ENCODE data around the gene PPFIA2. TPM values are rescaled to one million over a fixed set of nuclear protein-coding genes. Genes with fewer than 3 reads are reported as not detected.

The PPFIA2 gene
- polyA plus RNA-seq, 1 donor, result 1.3 TPM

DNA sequence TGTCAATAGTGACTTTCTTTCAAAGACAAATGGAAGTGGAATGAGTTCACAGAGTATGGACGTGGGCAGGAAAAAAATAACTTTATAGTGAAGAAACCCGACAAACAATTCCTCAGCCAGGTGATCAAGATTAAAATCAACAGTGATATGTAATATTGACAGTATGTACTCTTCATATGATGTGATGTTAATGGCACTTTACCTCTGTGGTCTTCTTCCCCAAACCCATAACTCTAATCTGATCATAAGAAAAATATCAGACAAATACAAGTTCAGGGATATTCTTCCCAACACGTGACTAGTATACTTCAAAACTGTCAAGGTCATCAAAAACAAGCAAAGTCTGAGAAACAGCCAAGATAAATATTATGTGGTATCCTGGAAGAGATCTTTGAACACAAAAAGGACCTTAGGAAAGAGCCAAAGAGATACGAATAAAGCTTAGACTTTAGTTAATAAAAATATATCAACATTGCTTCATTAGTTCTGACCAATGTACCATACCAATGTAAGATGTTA, 215.5 kb downstream of the PPFIA2 start:
- no peak for DNase-seq

DNA sequence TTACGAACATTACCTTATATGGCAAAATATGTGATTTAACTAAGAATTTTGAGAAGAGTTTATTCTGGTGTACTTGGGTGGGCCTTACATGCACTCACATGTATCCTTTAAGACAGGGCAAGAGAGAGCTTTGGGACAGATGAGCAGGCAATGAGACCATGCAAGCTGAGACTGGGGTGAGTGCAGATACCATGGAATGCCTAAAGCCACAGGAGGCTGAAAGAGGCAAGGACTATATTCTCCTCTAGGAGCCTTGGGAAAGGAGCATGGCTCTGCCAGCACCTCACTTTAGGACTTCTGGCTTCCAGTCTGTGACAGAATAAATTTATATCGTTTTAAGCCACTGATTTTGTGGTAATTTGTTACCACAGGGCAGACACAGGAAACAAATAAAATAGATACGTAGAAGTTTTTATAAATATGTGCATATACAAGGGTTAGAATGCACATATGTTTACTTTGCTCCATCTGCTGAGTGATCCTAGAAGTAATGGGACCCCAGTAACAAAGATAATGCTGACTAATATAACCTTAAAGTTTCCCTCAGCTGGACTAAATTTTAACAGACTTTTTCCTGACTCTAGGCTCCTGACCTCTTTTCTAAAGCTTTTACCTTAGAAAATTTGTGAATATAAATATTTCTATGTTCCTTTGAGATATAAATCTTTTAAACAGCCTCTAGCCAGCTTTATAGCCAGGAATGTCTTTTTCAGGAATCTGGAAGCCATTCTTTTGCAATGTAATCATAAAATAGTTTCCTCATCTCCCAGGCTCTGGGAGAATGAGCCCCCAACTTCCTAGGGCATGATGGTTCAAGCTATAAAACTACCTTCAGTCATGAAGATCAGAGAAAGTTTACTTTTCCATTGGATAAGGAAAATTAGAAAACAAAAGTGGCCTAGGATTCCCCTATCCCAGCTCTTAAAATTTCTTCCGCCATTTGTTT, 216.8 kb downstream of the PPFIA2 start:
- DNase-seq, result no peak

DNA sequence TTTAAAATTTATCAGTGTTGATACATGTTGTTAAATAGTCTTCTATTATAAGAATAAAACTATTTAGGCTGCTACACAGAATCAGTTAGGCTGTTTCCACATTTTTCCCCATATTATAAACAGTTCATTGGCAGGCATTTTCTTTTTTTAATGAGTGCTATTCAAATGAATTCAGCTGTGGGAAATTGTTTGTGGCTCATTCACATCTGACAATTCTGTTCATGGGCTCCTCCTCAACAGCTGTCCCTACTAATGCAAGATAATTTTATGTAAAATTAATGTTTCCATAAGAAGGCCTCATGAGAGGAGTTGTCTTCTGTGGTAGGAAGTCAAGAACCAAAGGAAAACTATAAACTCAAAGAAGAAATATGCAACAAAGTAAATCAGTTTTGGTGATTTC, 218.0 kb downstream of the PPFIA2 start:
- no peak for DNase-seq

DNA sequence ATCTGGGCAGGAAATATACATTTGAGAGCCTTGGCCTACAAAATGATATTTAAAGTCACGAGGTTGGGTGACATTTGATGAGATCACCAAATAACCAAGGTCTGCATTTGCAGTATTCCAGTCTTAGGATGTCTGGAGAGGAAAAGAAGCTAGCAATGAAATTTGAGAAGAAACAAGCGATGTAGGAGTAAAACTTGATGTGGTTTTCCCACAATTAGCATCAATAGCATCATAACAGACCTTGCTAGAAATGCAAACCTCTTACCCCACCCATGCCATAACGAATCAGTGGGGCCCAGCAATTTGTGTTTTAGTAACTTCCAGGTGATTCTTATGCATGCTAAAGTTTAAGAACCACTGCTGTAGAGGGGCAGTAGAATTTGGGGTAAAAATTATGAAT, 219.9 kb downstream of the PPFIA2 start:
- DNase-seq, result no peak

DNA sequence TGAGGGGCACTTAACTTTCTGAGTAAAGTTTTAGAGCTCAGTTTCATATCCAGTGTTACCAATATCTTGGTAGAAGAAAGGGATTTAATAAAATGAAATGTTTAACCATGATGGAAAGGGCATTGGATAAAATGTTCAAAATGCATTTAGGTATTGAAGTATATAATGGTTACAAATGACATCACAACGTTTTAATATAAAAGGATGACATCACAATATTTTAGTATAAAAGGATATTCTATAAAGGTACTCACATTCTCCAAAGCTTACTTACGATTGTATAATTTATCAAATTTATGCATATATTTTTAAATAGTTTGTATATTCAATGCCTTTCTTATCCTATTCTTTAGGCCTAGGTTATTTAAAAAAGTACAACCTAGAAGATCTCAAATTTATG, 226.1 kb downstream of the PPFIA2 start:
- no peak for DNase-seq

DNA sequence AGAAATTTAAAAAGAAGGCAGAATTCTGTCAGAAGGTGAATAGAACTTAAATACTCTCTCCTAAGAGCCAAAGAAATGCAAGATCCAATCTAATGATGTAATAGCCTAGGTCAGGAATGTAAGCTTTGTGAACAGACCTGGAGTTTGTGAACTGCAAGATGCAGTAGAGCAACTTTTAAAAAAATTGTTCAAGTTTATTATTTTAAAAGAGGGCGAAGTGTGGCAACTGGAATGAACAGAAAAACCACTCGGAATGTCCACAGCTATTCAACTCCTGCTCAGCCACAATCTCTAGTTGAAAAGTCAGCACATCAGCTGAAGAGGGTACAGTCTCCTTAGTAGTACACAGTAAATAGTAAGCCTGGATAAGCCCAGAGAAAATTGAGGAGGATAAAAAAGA, 228.8 kb downstream of the PPFIA2 start:
- DNase-seq, result no peak

- DNase-seq, result no peak
Observed at GRCh38 chr12:81520064-81520945, 238.8 kb downstream of the PPFIA2 start.

- no peak for DNase-seq
Observed at GRCh38 chr12:81518638-81519037, 240.5 kb downstream of the PPFIA2 start.

DNA sequence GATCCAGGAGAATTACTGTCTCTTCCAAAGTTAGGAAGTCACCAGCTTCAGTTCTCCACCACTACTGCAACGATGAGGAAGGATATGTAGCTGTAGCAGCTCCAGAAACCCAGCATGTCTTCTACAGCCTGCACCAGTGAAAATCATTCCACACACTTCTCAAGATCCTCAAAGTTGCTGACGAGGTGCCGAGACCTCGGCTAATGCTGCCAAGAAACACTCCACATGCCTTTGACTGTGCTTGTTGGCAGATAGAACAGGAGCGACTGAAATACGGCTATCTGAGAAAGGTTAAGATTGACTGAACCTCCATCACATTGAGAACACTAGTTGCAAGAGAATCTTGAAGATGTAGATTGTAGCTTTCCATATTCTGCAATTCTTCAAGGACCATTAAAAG, 241.9 kb downstream of the PPFIA2 start:
- DNase-seq, result no peak

DNA sequence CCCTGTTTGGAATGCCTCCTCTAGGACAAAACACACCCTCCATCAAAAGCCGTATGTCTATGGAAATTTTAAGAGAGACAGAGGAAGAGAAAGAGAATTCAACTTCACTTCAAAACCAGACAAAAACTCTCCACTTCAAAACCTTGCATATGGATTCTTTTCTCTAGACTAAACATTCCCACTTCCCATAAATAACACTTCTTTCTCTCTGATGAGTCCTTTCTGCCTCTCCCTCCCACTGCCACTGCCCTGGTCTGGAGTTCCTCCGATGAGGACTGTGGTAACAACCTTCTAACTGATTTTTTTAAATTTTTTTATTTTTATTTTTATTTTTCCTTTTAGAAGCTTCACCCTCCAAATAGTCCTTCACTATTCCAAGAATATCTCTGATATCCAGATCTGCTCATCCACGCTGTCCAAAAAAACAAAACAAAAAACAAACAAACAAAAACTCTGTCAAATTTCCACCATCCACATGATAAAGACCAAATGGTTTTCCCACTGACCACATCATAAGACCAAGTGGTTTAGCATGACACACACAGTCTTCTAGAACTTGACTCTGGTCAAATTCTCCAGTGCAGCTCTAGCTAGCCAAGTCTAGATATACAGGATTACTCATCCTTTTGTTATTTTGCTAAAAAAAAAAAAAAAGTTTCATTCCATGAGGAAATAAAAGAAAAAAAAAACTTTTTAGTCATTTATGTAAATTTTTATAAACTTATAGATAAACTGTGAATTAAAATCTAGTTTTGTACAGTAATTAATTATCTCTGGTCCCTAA, 256.0 kb downstream of the PPFIA2 start:
- DNase-seq, result no peak

- no peak for DNase-seq
Observed at GRCh38 chr12:81500788-81501187, 258.4 kb downstream of the PPFIA2 start.

DNA sequence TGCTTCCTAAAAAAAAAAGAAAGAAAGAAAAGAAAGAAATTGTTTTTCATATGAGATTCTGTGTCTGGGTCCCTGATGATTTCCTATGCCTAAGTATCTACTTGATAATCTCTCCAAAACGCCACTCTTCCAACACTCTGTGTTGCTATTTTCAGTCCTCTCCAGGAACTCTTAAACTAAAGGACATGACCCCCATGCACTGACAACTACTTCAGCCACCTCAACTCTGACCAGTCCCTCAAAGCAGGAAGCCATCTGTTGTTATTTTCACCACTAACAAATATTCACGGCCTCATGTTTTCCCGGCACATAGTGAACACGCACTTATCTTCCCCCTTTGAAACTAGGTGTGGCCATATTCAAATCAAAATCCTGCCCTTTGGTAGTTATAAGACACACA, 259.3 kb downstream of the PPFIA2 start:
- DNase-seq, result no peak

GRCh38 chr12:81492131-81492720, 266.9 kb downstream of the PPFIA2 start:
- no peak for DNase-seq

GRCh38 chr12:81472934-81473333, 286.2 kb downstream of the PPFIA2 start:
- no peak for DNase-seq

DNA sequence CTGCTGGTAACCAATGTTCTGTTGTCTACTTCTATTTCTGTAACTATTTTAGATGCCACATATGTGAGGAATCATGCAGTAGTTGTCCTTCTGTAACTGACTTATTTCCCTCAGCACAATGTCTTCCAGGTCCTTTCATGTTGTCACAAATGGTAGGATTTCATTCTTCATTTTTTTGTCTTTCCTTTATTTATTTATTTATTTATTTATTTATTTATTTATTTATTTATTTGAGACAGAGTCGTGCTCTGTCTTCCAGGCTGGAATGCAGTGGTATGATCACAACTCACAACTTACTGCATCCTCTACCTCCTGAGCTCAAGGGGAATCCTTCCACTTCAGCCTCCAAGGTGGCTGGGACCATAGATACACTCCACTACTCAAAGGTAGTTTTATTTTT, 288.2 kb downstream of the PPFIA2 start:
- DNase-seq, result no peak

DNA sequence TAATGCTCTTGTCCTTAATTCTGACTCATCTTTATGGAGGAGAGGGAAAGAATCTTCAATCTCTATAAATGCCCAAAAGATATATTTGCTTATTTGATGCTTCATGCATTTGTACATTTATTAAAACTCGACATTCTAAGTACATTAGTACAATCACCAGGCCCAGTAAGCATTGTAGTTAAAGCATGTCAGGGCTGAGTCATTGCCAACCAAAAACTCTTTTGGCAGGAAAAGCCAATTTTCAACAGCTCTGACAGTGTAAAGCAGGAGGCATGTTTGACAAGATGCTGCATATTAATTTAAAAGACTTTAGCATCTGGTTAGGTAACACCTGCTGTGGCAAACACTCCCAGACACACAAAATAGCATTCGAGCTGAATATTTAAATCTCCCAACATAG, 290.9 kb downstream of the PPFIA2 start:
- DNase-seq, result peak; percentile 33

- no peak for DNase-seq
Observed at GRCh38 chr12:81465876-81466275, 293.3 kb downstream of the PPFIA2 start.

DNA sequence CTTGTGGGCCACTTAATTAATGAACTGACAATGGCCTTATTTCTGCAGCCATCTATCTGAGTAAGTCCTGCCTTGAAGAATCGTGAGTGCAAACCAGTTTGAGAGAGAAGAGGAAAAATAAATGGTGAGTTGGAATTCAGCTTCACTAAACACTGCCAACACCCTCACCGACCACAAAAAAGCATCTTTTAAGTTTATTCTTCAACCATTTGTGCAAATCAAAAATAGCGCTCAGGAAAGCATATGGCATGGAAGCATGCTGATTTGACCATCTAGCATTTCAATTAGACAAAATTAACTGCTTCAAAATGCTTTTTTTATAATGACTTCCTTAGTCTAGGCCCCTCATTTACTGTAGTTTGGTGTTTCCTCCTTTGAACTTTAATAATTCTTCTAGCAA, 294.0 kb downstream of the PPFIA2 start:
- DNase-seq, result no peak

GRCh38 chr12:81461163-81461562, 298.0 kb downstream of the PPFIA2 start:
- no peak for DNase-seq

DNA sequence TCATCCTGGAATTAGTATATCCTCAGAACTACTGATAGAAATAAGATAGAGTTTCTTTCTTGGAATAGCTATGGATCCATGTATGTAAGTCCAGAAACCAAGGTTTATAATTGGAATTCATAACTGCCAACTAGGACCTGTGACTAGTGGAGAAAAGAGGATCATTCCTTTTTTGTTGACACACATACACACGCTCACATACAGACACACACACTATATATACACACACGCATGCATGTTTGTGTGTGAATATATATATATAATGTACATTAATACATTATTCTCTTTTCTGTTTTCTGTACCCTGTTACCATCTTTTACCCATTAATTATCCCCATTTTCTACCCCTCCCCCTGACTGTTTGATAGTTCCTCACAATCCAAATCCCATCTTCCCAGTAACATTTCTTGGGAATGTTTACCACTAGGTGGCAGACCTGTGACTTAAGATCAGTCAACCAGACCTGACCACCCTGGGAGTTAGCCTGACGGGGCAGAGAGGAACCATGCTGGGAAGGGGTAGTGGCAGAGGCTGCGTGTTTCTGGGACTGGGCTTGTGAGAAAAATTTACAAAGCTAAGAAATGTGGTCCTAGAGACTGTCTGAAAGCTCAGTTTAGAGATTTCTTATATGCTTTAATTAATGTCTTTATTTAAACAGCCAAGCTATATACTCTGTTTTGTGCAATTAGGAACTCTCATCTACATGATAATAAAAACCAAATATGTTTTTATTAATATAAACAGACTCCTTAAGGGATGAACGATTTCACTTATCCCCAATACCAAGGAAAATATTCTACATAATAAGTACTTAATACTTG, 308.0 kb downstream of the PPFIA2 start:
- peak; percentile 11 for DNase-seq

GRCh38 chr12:81441629-81442028, 317.5 kb downstream of the PPFIA2 start:
- DNase-seq, result no peak
